ENCODE data around the gene SVIP. TPM values are rescaled to one million over a fixed set of nuclear protein-coding genes. Genes with fewer than 3 reads are reported as not detected.

The SVIP gene
- total RNA-seq, 1 experiment from 2014 or later = 34.2 TPM

GRCh38 chr11:22775248-22775647 lies 54.4 kb downstream of the SVIP start:
- Histone ChIP-seq H3F3A (ENCODE audit: insufficient read depth, low read depth) (no peaks in the 10 kb centered on the region), H3K27ac (no peak overlapping the region), H2AFZ (no peak overlapping the region), H3K36me3 (ENCODE audit: low read depth) (no peaks in the 10 kb centered on the region), H3K4me2 (no peak overlapping the region), H3K4me3 (no peak overlapping the region), H3K9me3 (ENCODE audit: insufficient read depth, low read depth) (no peaks in the 10 kb centered on the region), H4K20me1 (ENCODE audit: insufficient read depth) (no peaks in the 10 kb centered on the region), H3K27me3 (ENCODE audit: insufficient read depth, low read depth) (no peaks in the 10 kb centered on the region), H3K4me1 (replicated peaks; ENCODE audit: insufficient read depth) (no peaks in the 10 kb centered on the region), H3K9me2 (ENCODE audit: insufficient read depth) (no peaks in the 10 kb centered on the region; the same call in 1 of the 2 replicates), H3K79me2 (ENCODE audit: low read depth) (no peaks in the 10 kb centered on the region)
- ChIA-PET CTCF (no interaction called here), POLR2A (ENCODE audit: unreplicated experiment) (no interaction called here)
- intact Hi-C loops (cut with micrococcal nuclease; ENCODE audit: unreplicated experiment) = no loop called here
- TF ChIP-seq EZH2 (IDR thresholded peaks at IDR 0.05; ENCODE audit: low read depth) (no peak), CTCF (conservative IDR thresholded peaks at IDR 0.05) (no peak)
- BruUV-seq (replicated peaks) = no TSS peak
- DNase-seq = no peak

- Histone ChIP-seq H3K4me1 (replicated peaks; ENCODE audit: insufficient read depth) (no peaks in the 10 kb centered on the region), H3K9me2 (ENCODE audit: insufficient read depth) (no peaks in the 10 kb centered on the region; the same call in 1 of the 2 replicates), H3K9me3 (ENCODE audit: insufficient read depth, low read depth) (no peaks in the 10 kb centered on the region), H3K36me3 (ENCODE audit: low read depth) (no peaks in the 10 kb centered on the region), H2AFZ (no peak overlapping the region), H3K4me3 (no peak overlapping the region), H3K27ac (no peak overlapping the region), H3F3A (ENCODE audit: insufficient read depth, low read depth) (no peaks in the 10 kb centered on the region), H3K27me3 (ENCODE audit: insufficient read depth, low read depth) (no peaks in the 10 kb centered on the region), H3K79me2 (ENCODE audit: low read depth) (no peaks in the 10 kb centered on the region), H3K4me2 (no peak overlapping the region), H4K20me1 (ENCODE audit: insufficient read depth) (no peaks in the 10 kb centered on the region)
- no peak for DNase-seq
- ChIA-PET POLR2A (ENCODE audit: unreplicated experiment) (no interaction called here), CTCF (no interaction called here)
- BruUV-seq (replicated peaks) = no TSS peak
- intact Hi-C loops (cut with micrococcal nuclease; ENCODE audit: unreplicated experiment) = no loop called here
- TF ChIP-seq EZH2 (IDR thresholded peaks at IDR 0.05; ENCODE audit: low read depth) (no peak), CTCF (conservative IDR thresholded peaks at IDR 0.05) (no peak)
These were observed 54.9 kb downstream of the SVIP start for GRCh38 chr11:22774716-22775115.

GRCh38 chr11:22769081-22769480 lies 60.5 kb downstream of the SVIP start:
- Histone ChIP-seq H3K27me3 (ENCODE audit: insufficient read depth, low read depth) (no peaks in the 10 kb centered on the region), H3K9me2 (ENCODE audit: insufficient read depth) (0 out of 2 replicates have a peak, but pooled peaks cover 5% of the 10 kb centered on the region), H2AFZ (no peak overlapping the region), H3K9me3 (ENCODE audit: insufficient read depth, low read depth) (no peaks in the 10 kb centered on the region), H3K4me3 (no peak overlapping the region), H3K27ac (no peak overlapping the region), H3F3A (ENCODE audit: insufficient read depth, low read depth) (no peaks in the 10 kb centered on the region), H3K4me1 (replicated peaks; ENCODE audit: insufficient read depth) (no peaks in the 10 kb centered on the region), H4K20me1 (ENCODE audit: insufficient read depth) (no peaks in the 10 kb centered on the region), H3K36me3 (ENCODE audit: low read depth) (no peaks in the 10 kb centered on the region), H3K79me2 (ENCODE audit: low read depth) (no peaks in the 10 kb centered on the region), H3K4me2 (no peak overlapping the region)
- TF ChIP-seq EZH2 (IDR thresholded peaks at IDR 0.05; ENCODE audit: low read depth) = no peak
- TF ChIP-seq CTCF (conservative IDR thresholded peaks at IDR 0.05) = no peak
- no TSS peak for BruUV-seq (replicated peaks)
- ChIA-PET CTCF (no interaction called here), POLR2A (ENCODE audit: unreplicated experiment) (no interaction called here)
- DNase-seq = no peak
- intact Hi-C loops (cut with micrococcal nuclease; ENCODE audit: unreplicated experiment) = no loop called here

Other genes starting within 250 kb of the SVIP start
- 8.0 and 8.3 TPM in 2 replicates for gene FANCF, start 204.0 kb downstream of the SVIP start, total RNA-seq (2021)
- gene GAS2, start 163.2 kb downstream of the SVIP start, total RNA-seq (2021) = 2.8 and 3.2 TPM in 2 replicates
- gene CCDC179, start 30.7 kb upstream of the SVIP start, total RNA-seq (2021) = not detected in 2 replicates

Data from PC-9 (cell line).